A375 (cell line): ENCODE data around the gene KRT73. TPM values are rescaled to one million over a fixed set of nuclear protein-coding genes. Genes with fewer than 3 reads are reported as not detected.

Source experiments
- total RNA-seq: library from RNA; depleted of rRNA; stranded (reverse); fragments of >200 nt; shearing (Covaris generic); gene quantifications from 2 replicates; pipeline ENCODE4 v1.2.3, GENCODE V29; 2014; rRNA removed

Gene KRT73
- not detected in 2 replicates for total RNA-seq

DNA sequence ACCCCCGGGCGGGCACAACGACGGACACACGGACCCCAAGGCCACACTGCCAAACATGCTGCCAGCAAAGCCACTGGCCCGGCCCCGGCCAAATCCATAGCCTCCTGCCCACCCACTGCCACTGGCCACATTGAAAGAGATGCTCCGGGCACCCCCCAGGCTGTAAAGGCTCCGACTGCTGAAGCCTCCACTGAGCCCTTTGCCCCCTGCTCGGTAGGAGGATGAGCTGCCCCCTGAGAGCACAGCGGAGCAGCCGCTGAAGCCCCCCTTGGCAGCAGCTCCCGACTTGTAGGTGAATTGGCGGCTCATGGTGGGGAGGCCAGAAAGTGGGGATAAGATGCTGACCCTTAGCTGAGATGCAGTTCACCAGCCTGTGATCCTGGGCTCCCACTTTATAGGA is at the start of gene KRT73:
Gene KRT73, minus strand, starts transcription at position 344 of the 400 bp plus-strand sequence. Its CDS starts 35 bp downstream, at position 309.

GRCh38 chr12:52651726-52652261 is 33.4 kb upstream of the KRT73 start, which contains the start of gene KRT2:
KRT2 (minus strand) TSS chr12:52652211; CDS start chr12:52652142, 69 bp downstream.

DNA sequence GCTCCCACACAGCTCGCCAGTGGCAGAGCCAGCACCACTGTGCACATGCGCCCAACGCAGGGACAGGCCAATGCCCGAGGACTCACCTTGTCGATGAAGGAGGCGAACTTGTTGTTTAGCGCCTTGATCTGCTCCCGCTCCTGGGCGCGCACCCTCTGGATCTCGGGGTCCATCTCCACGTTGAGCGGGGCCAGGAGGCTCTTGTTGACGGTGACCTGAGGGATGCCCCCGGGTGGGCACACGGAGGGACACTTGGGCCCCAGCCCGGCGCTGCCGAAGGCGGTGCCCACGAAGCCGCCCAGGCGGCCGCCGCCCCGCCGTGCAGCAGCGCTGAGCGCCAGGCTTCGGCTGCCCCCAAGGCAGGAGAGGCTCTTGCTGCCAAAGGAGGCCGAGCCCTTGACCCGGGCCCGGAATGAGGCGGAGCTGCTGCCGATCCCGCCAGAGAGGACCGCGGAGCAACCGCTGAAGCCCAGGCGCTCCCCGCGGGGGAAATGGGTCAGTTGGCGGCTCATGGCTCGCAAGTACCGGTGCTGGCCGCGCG is 17.3 kb downstream of the KRT73 start, which contains the start of gene KRT72:
Gene KRT72, minus strand, starts transcription at position 523 of the 541 bp plus-strand sequence. Its CDS starts 11 bp downstream, at position 512.

GRCh38 chr12:52573743-52574142 is 44.6 kb downstream of the KRT73 start, which contains the start of gene KRT74:
KRT74 (minus strand) TSS chr12:52573843; CDS start chr12:52573777, 66 bp downstream.

Other genes starting within 250 kb of the KRT73 start
- not detected in 2 replicates for gene KRT84, start 232.9 kb downstream of the KRT73 start, total RNA-seq
- gene KRT82, start 212.2 kb downstream of the KRT73 start, total RNA-seq, result not detected in 2 replicates
- gene KRT75, start 184.2 kb downstream of the KRT73 start, total RNA-seq, result 0.19 TPM in 1 of 2 replicates, not detected in the other
- gene KRT6B, start 166.4 kb downstream of the KRT73 start, total RNA-seq, result 1.2 and 2.0 TPM in 2 replicates
- not detected in 2 replicates for gene KRT6C, start 144.8 kb downstream of the KRT73 start, total RNA-seq
- gene KRT6A, start 125.3 kb downstream of the KRT73 start, total RNA-seq, result 0.08 TPM in 1 of 2 replicates, not detected in the other
- gene KRT5, start 98.2 kb downstream of the KRT73 start, total RNA-seq, result not detected in 2 replicates
- not detected in 2 replicates for gene KRT71, start 65.4 kb downstream of the KRT73 start, total RNA-seq
- not detected in 2 replicates for gene KRT74, start 44.7 kb downstream of the KRT73 start, total RNA-seq
- not detected in 2 replicates for gene KRT72, start 17.1 kb downstream of the KRT73 start, total RNA-seq
- gene KRT2, start 33.7 kb upstream of the KRT73 start, total RNA-seq, result not detected in 2 replicates
- not detected in 2 replicates for gene KRT1, start 61.8 kb upstream of the KRT73 start, total RNA-seq
- not detected in 2 replicates for gene KRT77, start 85.0 kb upstream of the KRT73 start, total RNA-seq
- 0.19 TPM in 1 of 2 replicates, not detected in the other for gene KRT76, start 158.8 kb upstream of the KRT73 start, total RNA-seq
- not detected in 2 replicates for gene KRT3, start 177.6 kb upstream of the KRT73 start, total RNA-seq
- not detected in 2 replicates for gene KRT4, start 195.6 kb upstream of the KRT73 start, total RNA-seq
- 0.34 and 0.41 TPM in 2 replicates for gene KRT79, start 215.8 kb upstream of the KRT73 start, total RNA-seq
- gene KRT78, start 230.4 kb upstream of the KRT73 start, total RNA-seq, result not detected in 2 replicates